HL-60 (cell line): ENCODE results near the gene SERPINB11.

Experiments
- DNase-seq, 2 experiments: peaks; one replicate each; pipeline ENCODE4 v3.0.0-alpha.2; 2010 to 2020; ENCODE audit warnings: low read depth in 1 of 2, low spot score in 1 of 2
- H3K27ac ChIP-seq: fragments of 250-450 bp; sonication (Bioruptor Pico); replicated peaks from 2 replicates; pipeline ENCODE4 v1.5.1; 2020; ENCODE audit warnings: mild to moderate bottlenecking, moderate library complexity
- H3K27me3 ChIP-seq: fragments of 250-450 bp; sonication (Bioruptor Pico); 2 replicates; pipeline ENCODE4 v1.5.1; 2021; ENCODE audit warnings: mild to moderate bottlenecking, moderate library complexity; ENCODE audit not compliant: insufficient read depth, poor library complexity, severe bottlenecking
- H3K4me3 ChIP-seq: replicated peaks from 2 replicates; pipeline ENCODE4 v1.5.1; 2011; ENCODE audit warnings: mild to moderate bottlenecking, control low read depth, low read length; ENCODE audit not compliant: insufficient read depth
- GABPA ChIP-seq: IDR thresholded peaks from 2 replicates; pipeline ENCODE4 v1.6.1; 2012; ENCODE audit warnings: low read depth
- POLR2AphosphoS5 ChIP-seq: IDR thresholded peaks from 2 replicates; pipeline ENCODE4 v1.6.1; 2012; ENCODE audit warnings: low read depth
- SPI1 ChIP-seq: IDR thresholded peaks from 2 replicates; pipeline ENCODE4 v1.6.1; 2012; ENCODE audit warnings: low read depth, mild to moderate bottlenecking, borderline replicate concordance
- TF ChIP-seq, protein P1 (sequence below): IDR thresholded peaks from 2 replicates; pipeline ENCODE4 v1.6.1; 2012; ENCODE audit warnings: low read depth; ENCODE audit not compliant: insufficient replicate concordance
- TF ChIP-seq, protein P2 (sequence below): IDR thresholded peaks from one replicate; pipeline ENCODE4 v1.5.1; 2011; ENCODE audit warnings: low read length, control low read depth, inconsistent platforms; ENCODE audit not compliant: insufficient read depth

The SERPINB11 gene

DNA sequence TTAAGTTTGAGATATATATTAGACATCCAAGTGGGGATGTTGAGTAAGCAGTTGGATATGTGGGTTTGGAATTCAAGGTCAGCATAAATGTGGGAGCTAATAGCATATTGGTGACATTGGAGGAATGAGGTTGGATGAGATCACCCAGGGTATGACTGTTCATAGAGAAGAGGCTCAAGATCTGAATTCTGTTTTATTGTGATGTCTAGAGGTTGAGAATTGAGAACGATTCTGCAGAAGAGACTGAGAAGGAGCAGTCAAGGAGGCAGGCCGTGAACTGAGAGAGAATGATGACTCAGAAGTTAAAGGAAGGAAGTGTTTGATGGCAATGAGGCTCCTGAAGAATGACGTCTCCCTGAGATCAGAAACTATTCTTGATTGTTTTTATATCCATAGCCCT is 5.9 kb downstream of the SERPINB11 start:
- Histone ChIP-seq H3K27ac (no peak overlapping the region), H3K4me3 (no peak overlapping the region), H3K27me3 (no peaks in the 10 kb centered on the region)
- TF ChIP-seq SPI1 (no peak), GABPA (no peak), POLR2AphosphoS5 (no peak)
- TF ChIP-seq, protein P1, sequence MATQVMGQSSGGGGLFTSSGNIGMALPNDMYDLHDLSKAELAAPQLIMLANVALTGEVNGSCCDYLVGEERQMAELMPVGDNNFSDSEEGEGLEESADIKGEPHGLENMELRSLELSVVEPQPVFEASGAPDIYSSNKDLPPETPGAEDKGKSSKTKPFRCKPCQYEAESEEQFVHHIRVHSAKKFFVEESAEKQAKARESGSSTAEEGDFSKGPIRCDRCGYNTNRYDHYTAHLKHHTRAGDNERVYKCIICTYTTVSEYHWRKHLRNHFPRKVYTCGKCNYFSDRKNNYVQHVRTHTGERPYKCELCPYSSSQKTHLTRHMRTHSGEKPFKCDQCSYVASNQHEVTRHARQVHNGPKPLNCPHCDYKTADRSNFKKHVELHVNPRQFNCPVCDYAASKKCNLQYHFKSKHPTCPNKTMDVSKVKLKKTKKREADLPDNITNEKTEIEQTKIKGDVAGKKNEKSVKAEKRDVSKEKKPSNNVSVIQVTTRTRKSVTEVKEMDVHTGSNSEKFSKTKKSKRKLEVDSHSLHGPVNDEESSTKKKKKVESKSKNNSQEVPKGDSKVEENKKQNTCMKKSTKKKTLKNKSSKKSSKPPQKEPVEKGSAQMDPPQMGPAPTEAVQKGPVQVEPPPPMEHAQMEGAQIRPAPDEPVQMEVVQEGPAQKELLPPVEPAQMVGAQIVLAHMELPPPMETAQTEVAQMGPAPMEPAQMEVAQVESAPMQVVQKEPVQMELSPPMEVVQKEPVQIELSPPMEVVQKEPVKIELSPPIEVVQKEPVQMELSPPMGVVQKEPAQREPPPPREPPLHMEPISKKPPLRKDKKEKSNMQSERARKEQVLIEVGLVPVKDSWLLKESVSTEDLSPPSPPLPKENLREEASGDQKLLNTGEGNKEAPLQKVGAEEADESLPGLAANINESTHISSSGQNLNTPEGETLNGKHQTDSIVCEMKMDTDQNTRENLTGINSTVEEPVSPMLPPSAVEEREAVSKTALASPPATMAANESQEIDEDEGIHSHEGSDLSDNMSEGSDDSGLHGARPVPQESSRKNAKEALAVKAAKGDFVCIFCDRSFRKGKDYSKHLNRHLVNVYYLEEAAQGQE = no peak
- TF ChIP-seq, protein P2, sequence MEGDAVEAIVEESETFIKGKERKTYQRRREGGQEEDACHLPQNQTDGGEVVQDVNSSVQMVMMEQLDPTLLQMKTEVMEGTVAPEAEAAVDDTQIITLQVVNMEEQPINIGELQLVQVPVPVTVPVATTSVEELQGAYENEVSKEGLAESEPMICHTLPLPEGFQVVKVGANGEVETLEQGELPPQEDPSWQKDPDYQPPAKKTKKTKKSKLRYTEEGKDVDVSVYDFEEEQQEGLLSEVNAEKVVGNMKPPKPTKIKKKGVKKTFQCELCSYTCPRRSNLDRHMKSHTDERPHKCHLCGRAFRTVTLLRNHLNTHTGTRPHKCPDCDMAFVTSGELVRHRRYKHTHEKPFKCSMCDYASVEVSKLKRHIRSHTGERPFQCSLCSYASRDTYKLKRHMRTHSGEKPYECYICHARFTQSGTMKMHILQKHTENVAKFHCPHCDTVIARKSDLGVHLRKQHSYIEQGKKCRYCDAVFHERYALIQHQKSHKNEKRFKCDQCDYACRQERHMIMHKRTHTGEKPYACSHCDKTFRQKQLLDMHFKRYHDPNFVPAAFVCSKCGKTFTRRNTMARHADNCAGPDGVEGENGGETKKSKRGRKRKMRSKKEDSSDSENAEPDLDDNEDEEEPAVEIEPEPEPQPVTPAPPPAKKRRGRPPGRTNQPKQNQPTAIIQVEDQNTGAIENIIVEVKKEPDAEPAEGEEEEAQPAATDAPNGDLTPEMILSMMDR = no peak
- DNase-seq = no peak

DNA sequence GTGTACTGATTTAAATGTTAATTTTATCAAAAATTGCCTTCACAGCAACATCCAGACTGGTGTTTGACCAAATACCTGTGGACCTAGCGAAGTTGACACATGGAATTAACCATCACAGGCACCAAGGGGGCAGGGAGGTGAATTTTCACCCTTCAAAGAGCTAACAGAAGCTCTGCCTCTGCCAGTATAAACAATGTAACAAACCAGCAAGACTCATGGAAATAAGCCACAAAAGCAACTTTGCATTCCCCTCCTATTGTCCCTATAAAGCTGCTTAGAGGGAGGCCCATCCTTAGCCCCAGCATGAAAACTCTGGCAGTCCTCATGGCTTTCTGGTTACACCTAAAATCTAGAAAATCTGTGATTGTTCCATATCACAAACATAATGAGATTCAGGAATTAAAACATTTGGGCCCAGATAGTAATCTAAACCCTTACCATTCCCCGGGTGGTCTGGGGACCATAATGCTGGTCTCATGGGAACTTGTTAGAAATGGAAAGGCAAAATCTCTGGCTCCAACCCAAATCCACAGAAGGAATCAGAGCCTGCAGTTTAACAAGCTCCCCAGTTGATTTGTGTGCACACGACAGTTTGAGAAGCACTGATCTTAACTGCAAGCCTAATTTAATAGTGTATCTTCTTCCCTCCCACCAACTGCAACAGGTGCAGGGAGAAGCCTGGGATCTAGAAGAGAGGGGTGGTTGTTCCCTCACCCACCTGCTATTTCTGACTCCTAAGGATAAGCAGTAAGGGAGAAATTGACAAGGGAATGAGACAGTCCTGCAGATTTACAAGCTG is 23.1 kb downstream of the SERPINB11 start:
- Histone ChIP-seq H3K27ac (no peak overlapping the region), H3K27me3 (no peaks in the 10 kb centered on the region), H3K4me3 (no peak overlapping the region)
- TF ChIP-seq SPI1 (no peak), GABPA (no peak), POLR2AphosphoS5 (no peak)
- TF ChIP-seq, protein P1 = no peak
- TF ChIP-seq, protein P2 = no peak
- DNase-seq = no peak

DNA sequence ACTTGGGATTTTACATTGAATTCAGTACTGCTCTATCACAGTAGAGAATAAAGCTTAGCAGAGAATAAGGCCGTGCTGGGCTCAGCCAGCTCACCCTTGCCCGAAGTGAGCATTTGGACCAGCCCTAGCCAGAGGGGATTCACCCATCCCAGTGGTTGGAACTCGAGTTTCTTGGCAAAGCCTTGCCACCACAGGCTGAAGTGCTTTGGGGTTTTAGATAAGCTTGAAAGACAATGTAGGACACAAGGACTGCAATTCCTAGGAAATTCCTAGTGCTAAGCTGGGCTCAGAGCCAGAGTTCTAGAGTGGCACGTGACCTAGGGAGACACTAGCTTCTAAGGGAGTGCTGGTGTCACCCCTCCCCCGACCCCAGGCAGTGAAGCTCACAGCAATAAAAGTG is 28.0 kb downstream of the SERPINB11 start:
- no peaks in the 10 kb centered on the region for H3K27me3 ChIP-seq
- no peak overlapping the region for H3K4me3 ChIP-seq
- TF ChIP-seq, protein P1 = no peak
- TF ChIP-seq, protein P2 = no peak
- TF ChIP-seq SPI1 = no peak
- TF ChIP-seq POLR2AphosphoS5 = no peak
- TF ChIP-seq GABPA = no peak
- no peak for DNase-seq
- H3K27ac ChIP-seq = no peak overlapping the region
